Fibroblast of pulmonary artery (primary cell): ENCODE data around the gene SAYSD1.

Experiments used
- DNase-seq: peaks from one replicate; pipeline ENCODE4 v3.0.0-alpha.2; 2010; ENCODE audit warnings: low read depth
- H3K4me3 ChIP-seq: replicated peaks from 2 replicates; pipeline ENCODE4 v1.5.1; 2011; ENCODE audit warnings: low read depth, mild to moderate bottlenecking, control low read depth, low read length, moderate library complexity
- CTCF ChIP-seq: IDR thresholded peaks from 2 replicates; pipeline ENCODE4 v1.5.1; 2011; ENCODE audit warnings: mild to moderate bottlenecking, control low read depth, low read length, inconsistent platforms; ENCODE audit errors: missing control alignments

The SAYSD1 gene

GRCh38 chr6:39111280-39111679 is 3.7 kb downstream of the SAYSD1 start:
- H3K4me3 ChIP-seq = no peak overlapping the region
- DNase-seq = no peak
- TF ChIP-seq CTCF = no peak

GRCh38 chr6:39108041-39108839 is 6.7 kb downstream of the SAYSD1 start:
- no peak for TF ChIP-seq CTCF
- H3K4me3 ChIP-seq = no peak overlapping the region
- DNase-seq = no peak

- no peak overlapping the region for H3K4me3 ChIP-seq
- TF ChIP-seq CTCF = no peak
Observed at GRCh38 chr6:39107641-39108040, 7.3 kb downstream of the SAYSD1 start.

GRCh38 chr6:39107034-39107433 is 8.0 kb downstream of the SAYSD1 start:
- TF ChIP-seq CTCF = no peak
- no peak overlapping the region for H3K4me3 ChIP-seq
- DNase-seq = no peak

More at GRCh38 chr6:39107641-39108040, 7.3 kb downstream of the SAYSD1 start:
- no peak for DNase-seq

GRCh38 chr6:39104528-39104927 is 10.5 kb downstream of the SAYSD1 start:
- H3K4me3 ChIP-seq = no peak overlapping the region
- DNase-seq = no peak
- no peak for TF ChIP-seq CTCF

GRCh38 chr6:39102821-39103136 is 12.2 kb downstream of the SAYSD1 start:
- no peak for DNase-seq
- TF ChIP-seq CTCF = no peak
- H3K4me3 ChIP-seq = no peak overlapping the region
